Measurements from ENCODE around the gene TAF4.

- TF ChIP-seq CTCF (IDR thresholded peaks at IDR 0.05) (no peak), POLR2A (IDR thresholded peaks at IDR 0.05) (no peak)
Observed at GRCh38 chr20:62011938-62012534, 53.6 kb downstream of the TAF4 start.

All from thyroid gland (tissue), 4 donors.